ENCODE measurements around the gene FILIP1L. TPM values are rescaled to one million over a fixed set of nuclear protein-coding genes. Genes with fewer than 3 reads are reported as not detected.

The FILIP1L gene
- total and polyA plus RNA-seq, 2 of the 8 experiments (the other 6 are each of a cell fraction or from before 2014, with no cell fraction given) = 0.06 to 0.09 TPM

GRCh38 chr3:99877031-99877579, 237.2 kb downstream of the FILIP1L start:
- Histone ChIP-seq H3K4me2 (ENCODE audit: insufficient read depth in 1 of 2, low read depth in 2 of 2, low read length in 2 of 2) (peak overlapping the region in 1 of 2 experiments; percentile 65; a peak in 1 of 4 replicates), H3K4me3 (ENCODE audit: extremely low read depth in 1 of 4, insufficient read depth in 2 of 4, low read depth in 3 of 4, low read length in 4 of 4) (peak overlapping the region in 1 of 4 experiments; percentile 60; a peak in 1 of 8 replicates), H2AFZ (ENCODE audit: low read length) (no peak overlapping the region), H2AK5ac (ENCODE audit: low read depth, low read length) (no peak overlapping the region), H3K14ac (ENCODE audit: insufficient read length) (no peak overlapping the region), H3K56ac (replicated peaks; ENCODE audit: insufficient read length, low read depth, low read length) (no peak overlapping the region), H4K91ac (replicated peaks; ENCODE audit: insufficient read length, low read length) (no peak overlapping the region), H3K9ac (replicated peaks in 1 of 4; ENCODE audit: extremely low read depth in 1 of 4, low read depth in 3 of 4, low read length in 3 of 4) (no peak overlapping the region), H4K5ac (ENCODE audit: insufficient read length, low read depth, low read length) (no peak overlapping the region), H3K18ac (ENCODE audit: extremely low read depth, low read length) (no peak overlapping the region), H3K27me3 (replicated peaks in 1 of 4; ENCODE audit: control insufficient read depth in 3 of 4, extremely low read depth in 1 of 4, insufficient read depth in 3 of 4, low read length in 3 of 4) (peaks cover 18 to 67% (median 40%) of the 10 kb centered on the region in 4 experiments), H3K36me3 (ENCODE audit: control insufficient read depth in 2 of 4, insufficient read depth in 4 of 4, low read length in 3 of 4) (no peaks in the 10 kb centered on the region), H4K8ac (ENCODE audit: extremely low read depth, insufficient read depth, low read length) (no peak overlapping the region), H2BK15ac (ENCODE audit: low read length) (no peak overlapping the region), H2BK120ac (replicated peaks; ENCODE audit: low read depth, low read length) (no peak overlapping the region), H3K79me1 (ENCODE audit: low read depth, low read length) (no peaks in the 10 kb centered on the region; the same call in 1 of the 2 replicates), H2BK12ac (ENCODE audit: low read depth, low read length) (no peak overlapping the region), H3K23me2 (ENCODE audit: low read depth, low read length) (peaks cover 4% of the 10 kb centered on the region), H2BK5ac (ENCODE audit: low read depth, low read length) (no peak overlapping the region), H3K27ac (ENCODE audit: low read depth, low read length) (no peak overlapping the region), H3K79me2 (ENCODE audit: control insufficient read depth in 1 of 2, insufficient read depth in 2 of 2, low read length in 2 of 2) (no peaks in the 10 kb centered on the region), H3K23ac (ENCODE audit: insufficient read length) (no peak overlapping the region), H2BK20ac (ENCODE audit: low read length) (no peak overlapping the region), H3K9me3 (ENCODE audit: insufficient read depth in 2 of 2, low read depth in 1 of 2, low read length in 1 of 2) (no peaks in the 10 kb centered on the region), H4K20me1 (replicated peaks in 1 of 2; ENCODE audit: control insufficient read depth in 1 of 2, insufficient read depth in 2 of 2, low read length in 2 of 2) (peaks cover 13 to 14% of the 10 kb centered on the region in 2 experiments), H3K4me1 (replicated peaks in 1 of 4; ENCODE audit: control insufficient read depth in 3 of 4, insufficient read depth in 4 of 4, low read length in 3 of 4) (peaks cover 0 to 2% (median 0%) of the 10 kb centered on the region in 4 experiments; a peak in 3 of 7 replicates), H3K4ac (replicated peaks; ENCODE audit: insufficient read length, low read depth, low read length) (no peak overlapping the region)
- TF ChIP-seq SUZ12 (IDR thresholded peaks at IDR 0.05; ENCODE audit: low read length) = no peak
- no peak for TF ChIP-seq RBBP5 (IDR thresholded peaks at IDR 0.05; ENCODE audit: borderline replicate concordance, low read depth, low read length)
- no peak for TF ChIP-seq RXRA (IDR thresholded peaks at IDR 0.05; ENCODE audit: insufficient read depth, low read depth, low read length)
- no peak for TF ChIP-seq GTF2F1 (IDR thresholded peaks at IDR 0.05; ENCODE audit: borderline replicate concordance, low read depth, low read length)
- TF ChIP-seq PHF8 (conservative IDR thresholded peaks at IDR 0.05; ENCODE audit: low read depth, low read length) = no peak
- TF ChIP-seq KDM5A (IDR thresholded peaks at IDR 0.05; ENCODE audit: low read length) = no peak
- no peak for TF ChIP-seq BCL11A (IDR thresholded peaks at IDR 0.05; ENCODE audit: low read depth in 2 of 2, low read length in 2 of 2)
- no peak for TF ChIP-seq JUN (IDR thresholded peaks at IDR 0.05; ENCODE audit: low read depth, low read length)
- no peak for TF ChIP-seq RNF2 (IDR thresholded peaks at IDR 0.05; ENCODE audit: borderline replicate concordance, low read depth, low read length, missing control alignments, poor library complexity, severe bottlenecking)
- no peak for TF ChIP-seq POU5F1 (IDR thresholded peaks at IDR 0.05; ENCODE audit: low read depth, low read length)
- no peak for TF ChIP-seq ZNF274 (IDR thresholded peaks at IDR 0.05; ENCODE audit: borderline replicate concordance, extremely low read depth, low read length)
- no peak for FAIRE-seq
- no peak for DNase-seq (ENCODE audit: low read depth in 1 of 2, low spot score in 2 of 2)
- POLR2A ChIA-PET (ENCODE audit: partially characterized antibody) = no interaction called here
- WGBS, 2 experiments (ENCODE audit: extremely low coverage in 1 of 2, insufficient coverage in 1 of 2, insufficient read length in 1 of 2, insufficient replicate concordance in 2 of 2, low coverage in 1 of 2, low lambda C conversion rate in 2 of 2, missing lambda C conversion rate in 1 of 2) = 50% methylated on average over 4 of the region's 4 CpGs; no CpG with 5 or more reads in 1 of the 2 experiments
- CTCF ChIA-PET (ENCODE audit: partially characterized antibody) = interaction anchor here (0.8 to 2.0 kb wide), 2 partner anchors 24 to 34 kb away, joined by 3 to 7 read pairs; no protein-coding TSS in a partner anchor

Measured in H1 (cell line).